PC-9 (cell line): ENCODE data around the gene SPATC1L. TPM values are rescaled to one million over a fixed set of nuclear protein-coding genes. Genes with fewer than 3 reads are reported as not detected.

Source experiments
- BruUV-seq: library from RNA; stranded (reverse); fragments of 400-500 nt; replicated peaks from 2 replicates; lab custom pipeline; 2021; lab: Mats Ljungman, UMichigan
- CTCF ChIA-PET: fragments of 300-600 bp; sonication (Branson Sonifier 250); formaldehyde crosslinking; loops from one replicate; lab custom pipeline; 2022; ENCODE audit warnings: antibody characterized with exemption; lab: Charles Lee
- POLR2A ChIA-PET: fragments of 300-600 bp; sonication (Branson Sonifier 250); formaldehyde crosslinking; loops from one replicate; lab custom pipeline; 2022; ENCODE audit warnings: antibody characterized with exemption; ENCODE audit not compliant: unreplicated experiment; lab: Charles Lee
- DNase-seq, 2 experiments: peaks; one replicate each; pipeline versions ENCODE4 v3.0.0 to v3.0.0-alpha.2; 2015 to 2022; ENCODE audit warnings: mixed read lengths in 1 of 2
- H2AFZ ChIP-seq: fragments of 200-600 bp; sonication (generic); 2 replicates; pipeline ENCODE4 v1.8.1; 2017; ENCODE audit warnings: antibody characterized with exemption
- H3F3A ChIP-seq: fragments of 200-600 bp; sonication (generic); 2 replicates; pipeline ENCODE4 v1.8.1; 2017; ENCODE audit warnings: antibody characterized with exemption, mild to moderate bottlenecking, low read depth; ENCODE audit not compliant: insufficient read depth
- H3K27ac ChIP-seq: fragments of 200-600 bp; sonication (generic); 2 replicates; pipeline ENCODE4 v1.6.1; 2016; ENCODE audit warnings: mixed run types
- H3K27me3 ChIP-seq: fragments of 200-600 bp; sonication (generic); 2 replicates; pipeline ENCODE4 v1.6.1; 2016; ENCODE audit warnings: low read depth, mixed run types; ENCODE audit not compliant: insufficient read depth
- H3K36me3 ChIP-seq: fragments of 200-600 bp; sonication (generic); 2 replicates; pipeline ENCODE4 v1.6.1; 2016; ENCODE audit warnings: low read depth, mixed run types
- H3K4me1 ChIP-seq: fragments of 200-600 bp; sonication (generic); replicated peaks from 2 replicates; pipeline ENCODE4 v1.6.1; 2016; ENCODE audit warnings: mixed run types; ENCODE audit not compliant: insufficient read depth
- H3K4me2 ChIP-seq: fragments of 200-600 bp; sonication (generic); 2 replicates; pipeline ENCODE4 v1.6.1; 2017; ENCODE audit warnings: mixed run types
- H3K4me3 ChIP-seq: fragments of 200-600 bp; sonication (generic); 2 replicates; pipeline ENCODE4 v1.6.1; 2016; ENCODE audit warnings: mixed run types
- H3K79me2 ChIP-seq: fragments of 200-600 bp; sonication (generic); 2 replicates; pipeline ENCODE4 v1.6.1; 2017; ENCODE audit warnings: low read depth, mixed run types
- H3K9me2 ChIP-seq: fragments of 200-600 bp; sonication (generic); 2 replicates; pipeline ENCODE4 v1.8.1; 2017; ENCODE audit warnings: mild to moderate bottlenecking; ENCODE audit not compliant: insufficient read depth
- H3K9me3 ChIP-seq: fragments of 200-600 bp; sonication (generic); 2 replicates; pipeline ENCODE4 v1.8.1; 2016; ENCODE audit warnings: low read depth; ENCODE audit not compliant: insufficient read depth
- H4K20me1 ChIP-seq: fragments of 200-600 bp; sonication (generic); 2 replicates; pipeline ENCODE4 v1.8.1; 2017; ENCODE audit not compliant: insufficient read depth
- CTCF ChIP-seq: fragments of 200-600 bp; sonication (generic); conservative IDR thresholded peaks from 2 replicates; pipeline ENCODE4 v1.6.1; 2017; ENCODE audit warnings: mixed run types, antibody characterized with exemption, mild to moderate bottlenecking, moderate library complexity
- EZH2 ChIP-seq: fragments of 200-600 bp; sonication (generic); IDR thresholded peaks from 2 replicates; pipeline ENCODE4 v1.8.0; 2017; ENCODE audit warnings: antibody characterized with exemption, low read depth
- intact Hi-C: fragments of 100-400 bp; cut with micrococcal nuclease; formaldehyde crosslinking; loops from one replicate; pipeline ENCODE4 v1.10.0; 2022; ENCODE audit not compliant: unreplicated experiment
- total RNA-seq: library from RNA; stranded (reverse); gene quantifications from 2 replicates; pipeline ENCODE4 v1.2.3, GENCODE V29; 2021

SPATC1L gene
- total RNA-seq, 1 experiment from 2014 or later, result 32.7 TPM

- Histone ChIP-seq H2AFZ (no peak overlapping the region), H3K27me3 (no peaks in the 10 kb centered on the region), H3K36me3 (no peaks in the 10 kb centered on the region), H3K9me3 (no peaks in the 10 kb centered on the region), H3K79me2 (no peaks in the 10 kb centered on the region), H3K4me2 (no peak overlapping the region), H4K20me1 (no peaks in the 10 kb centered on the region), H3K27ac (no peak overlapping the region), H3K9me2 (no peaks in the 10 kb centered on the region), H3K4me3 (no peak overlapping the region), H3F3A (no peaks in the 10 kb centered on the region), H3K4me1 (no peaks in the 10 kb centered on the region)
- POLR2A ChIA-PET, result no interaction called here
- DNase-seq, result no peak
- TF ChIP-seq CTCF (no peak), EZH2 (no peak)
- CTCF ChIA-PET, result interaction anchor here (0.7 kb wide), 1 partner anchor 75 kb away, joined by 3 read pairs; the partner anchor contains the start of gene YBEY
- intact Hi-C loops, result no loop called here
- BruUV-seq, result no TSS peak
Measured at GRCh38 chr21:46210378-46211136, 26.3 kb upstream of the SPATC1L start.

GRCh38 chr21:46208761-46209721 lies 24.8 kb upstream of the SPATC1L start:
- Histone ChIP-seq H3K4me3 (no peak overlapping the region), H3K27ac (no peak overlapping the region), H2AFZ (no peak overlapping the region), H4K20me1 (no peaks in the 10 kb centered on the region), H3K27me3 (no peaks in the 10 kb centered on the region), H3K9me3 (no peaks in the 10 kb centered on the region), H3F3A (no peaks in the 10 kb centered on the region), H3K4me1 (no peaks in the 10 kb centered on the region), H3K9me2 (no peaks in the 10 kb centered on the region), H3K36me3 (no peaks in the 10 kb centered on the region), H3K4me2 (no peak overlapping the region), H3K79me2 (no peaks in the 10 kb centered on the region)
- TF ChIP-seq CTCF (no peak), EZH2 (no peak)
- ChIA-PET POLR2A (no interaction called here), CTCF (no interaction called here)
- no TSS peak for BruUV-seq
- intact Hi-C loops, result no loop called here
- DNase-seq, result no peak

GRCh38 chr21:46207920-46208591 lies 23.8 kb upstream of the SPATC1L start:
- Histone ChIP-seq H3K4me3 (no peak overlapping the region), H3K9me2 (no peaks in the 10 kb centered on the region), H3K27ac (no peak overlapping the region), H4K20me1 (no peaks in the 10 kb centered on the region), H3K79me2 (no peaks in the 10 kb centered on the region), H3K9me3 (no peaks in the 10 kb centered on the region), H3K4me2 (no peak overlapping the region), H2AFZ (no peak overlapping the region), H3K36me3 (no peaks in the 10 kb centered on the region), H3K4me1 (no peaks in the 10 kb centered on the region), H3K27me3 (no peaks in the 10 kb centered on the region), H3F3A (no peaks in the 10 kb centered on the region)
- CTCF ChIA-PET, result no interaction called here
- no TSS peak for BruUV-seq
- no peak for TF ChIP-seq EZH2
- no peak for TF ChIP-seq CTCF
- DNase-seq, result no peak
- POLR2A ChIA-PET, result no interaction called here
- intact Hi-C loops, result no loop called here
